ENCODE results near the gene LZTR1. TPM values are rescaled to one million over a fixed set of nuclear protein-coding genes. Genes with fewer than 3 reads are reported as not detected.

LZTR1 gene
- total and polyA plus RNA-seq, 9 donors = 28.2 to 73.4 (median 50.0) TPM

- H3K27me3 ChIP-seq = no peaks in the 10 kb centered on the region
- peak overlapping the region; percentile 51 to 83 for H3K27ac ChIP-seq
- H3K36me3 ChIP-seq = no peaks in the 10 kb centered on the region
- no peak for TF ChIP-seq POLR2A (IDR thresholded peaks at IDR 0.05)
- TF ChIP-seq EP300 (IDR thresholded peaks at IDR 0.05) = no peak
- TF ChIP-seq CTCF (IDR thresholded peaks at IDR 0.05) = no peak
- no peaks in the 10 kb centered on the region for H3K9me3 ChIP-seq
- 8 to 9% (median 9%) methylated on average over 21 to 24 of the region's 24 CpGs for WGBS, 3 donors
- peaks cover 6% of the 10 kb centered on the region for H3K4me1 ChIP-seq (ENCODE audit: insufficient read depth)
- H3K4me3 ChIP-seq = peak overlapping the region; percentile 40
- intact Hi-C loops (cut with DNase I) = loop anchor here in 1 of 4 donors (10.0 kb wide), 1 partner anchor 149 kb away; no protein-coding TSS in a partner anchor
- DNase-seq = no peak
Measured at GRCh38 chr22:21013657-21014201, 31.6 kb downstream of the LZTR1 start.

GRCh38 chr22:21014202-21014725 is 32.2 kb downstream of the LZTR1 start:
- Histone ChIP-seq H3K27ac (peak overlapping the region; percentile 51 to 83), H3K36me3 (no peaks in the 10 kb centered on the region), H3K4me3 (peak overlapping the region; percentile 40), H3K9me3 (no peaks in the 10 kb centered on the region), H3K27me3 (no peaks in the 10 kb centered on the region), H3K4me1 (ENCODE audit: insufficient read depth) (peaks cover 6% of the 10 kb centered on the region)
- WGBS, 3 donors = 1 to 2% (median 1%) methylated on average over 39 to 40 of the region's 40 CpGs
- intact Hi-C loops (cut with DNase I) = loop anchor here in 1 of 4 donors (10.0 kb wide), 1 partner anchor 149 kb away; no protein-coding TSS in a partner anchor
- TF ChIP-seq EP300 (IDR thresholded peaks at IDR 0.05) (no peak), CTCF (IDR thresholded peaks at IDR 0.05) (no peak), POLR2A (IDR thresholded peaks at IDR 0.05) (no peak)
- peak; percentile 88 to 93 (median 91) for DNase-seq

GRCh38 chr22:21014726-21015465 is 32.8 kb downstream of the LZTR1 start, which contains the start of gene P2RX6:
P2RX6 (plus strand) TSS chr22:21015165; CDS start chr22:21015175, 10 bp downstream.
- no peaks in the 10 kb centered on the region for H3K27me3 ChIP-seq
- peak within 1 kb of the TSS; percentile 51 to 83 for H3K27ac ChIP-seq
- no peaks in the 10 kb centered on the region for H3K36me3 ChIP-seq
- H3K4me3 ChIP-seq = peak within 1 kb of the TSS; percentile 40
- H3K9me3 ChIP-seq = no peaks in the 10 kb centered on the region
- intact Hi-C loops (cut with DNase I) = loop anchor here in 1 of 4 donors (10.0 kb wide), 1 partner anchor 150 kb away; no protein-coding TSS in a partner anchor
- peak in 3 of 5 donors; percentile 26 to 59 (median 49) for DNase-seq
- WGBS, 3 donors = 10 to 23% (median 13%) methylated on average over 12 of the region's 12 CpGs
- TF ChIP-seq POLR2A (IDR thresholded peaks at IDR 0.05) = no peak
- no peak for TF ChIP-seq CTCF (IDR thresholded peaks at IDR 0.05)
- no peak for TF ChIP-seq EP300 (IDR thresholded peaks at IDR 0.05)
- peaks cover 6% of the 10 kb centered on the region for H3K4me1 ChIP-seq (ENCODE audit: insufficient read depth)

GRCh38 chr22:21015466-21016006 is 33.4 kb downstream of the LZTR1 start:
- Histone ChIP-seq H3K36me3 (no peaks in the 10 kb centered on the region), H3K9me3 (no peaks in the 10 kb centered on the region), H3K27me3 (no peaks in the 10 kb centered on the region), H3K4me1 (ENCODE audit: insufficient read depth) (peaks cover 6% of the 10 kb centered on the region), H3K4me3 (no peak overlapping the region), H3K27ac (peak overlapping the region in 1 of 2 donors; percentile 83)
- TF ChIP-seq CTCF (IDR thresholded peaks at IDR 0.05) (no peak), POLR2A (IDR thresholded peaks at IDR 0.05) (no peak), EP300 (IDR thresholded peaks at IDR 0.05) (no peak)
- DNase-seq = peak in 1 of 5 donors; percentile 20
- 51 to 68% (median 65%) methylated on average over 10 of the region's 10 CpGs for WGBS, 3 donors
- intact Hi-C loops (cut with DNase I) = loop anchor here in 1 of 4 donors (10.0 kb wide), 1 partner anchor 151 kb away; no protein-coding TSS in a partner anchor
